ENCODE data around the gene KCNC3.

- TF ChIP-seq CTCF (IDR thresholded peaks at IDR 0.05; ENCODE audit: poor library complexity) (no peak), EZH2 (IDR thresholded peaks at IDR 0.05; ENCODE audit: borderline replicate concordance) (no peak)
These were observed 19.6 kb downstream of the KCNC3 start for GRCh38 chr19:50309396-50310125.
